ENCODE data around the gene CCSER1. TPM values are rescaled to one million over a fixed set of nuclear protein-coding genes. Genes with fewer than 3 reads are reported as not detected.

Gene CCSER1
- total RNA-seq, 4 donors from 2014 or later, result 4.0 to 6.0 (median 4.8) TPM

DNA sequence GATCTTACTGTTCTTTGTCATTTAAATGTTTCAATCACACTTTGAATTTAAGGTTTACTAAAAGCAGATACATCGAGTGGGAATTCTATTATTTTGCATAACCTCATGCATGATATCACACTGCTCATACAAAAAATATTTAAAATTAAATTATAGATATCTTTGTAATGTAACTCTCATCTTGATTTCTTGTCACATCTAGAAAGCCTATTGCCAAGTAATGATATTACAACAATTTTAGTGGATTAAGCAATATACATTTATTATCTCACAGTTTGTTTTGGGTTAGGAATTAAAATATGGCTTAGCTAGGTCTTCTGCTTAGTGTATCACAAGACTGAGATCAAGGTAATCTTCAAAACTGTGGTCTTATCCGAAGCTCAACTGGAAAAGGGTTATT lies 865.0 kb downstream of the CCSER1 start:
- no peaks in the 10 kb centered on the region for H3K36me3 ChIP-seq
- H3K9me3 ChIP-seq, result no peaks in the 10 kb centered on the region
- TF ChIP-seq POLR2A (IDR thresholded peaks at IDR 0.05), result no peak
- TF ChIP-seq EP300 (IDR thresholded peaks at IDR 0.05), result no peak
- no peak for TF ChIP-seq CTCF (IDR thresholded peaks at IDR 0.05)
- H3K4me3 ChIP-seq, result no peak overlapping the region
- WGBS, 2 donors, result 90 to 93% methylated on average over 2 of the region's 2 CpGs
- no peak overlapping the region for H3K27ac ChIP-seq
- no peaks in the 10 kb centered on the region for H3K27me3 ChIP-seq
- H3K4me1 ChIP-seq, result no peaks in the 10 kb centered on the region
- no peak for DNase-seq (ENCODE audit: low spot score in 2 of 2)

DNA sequence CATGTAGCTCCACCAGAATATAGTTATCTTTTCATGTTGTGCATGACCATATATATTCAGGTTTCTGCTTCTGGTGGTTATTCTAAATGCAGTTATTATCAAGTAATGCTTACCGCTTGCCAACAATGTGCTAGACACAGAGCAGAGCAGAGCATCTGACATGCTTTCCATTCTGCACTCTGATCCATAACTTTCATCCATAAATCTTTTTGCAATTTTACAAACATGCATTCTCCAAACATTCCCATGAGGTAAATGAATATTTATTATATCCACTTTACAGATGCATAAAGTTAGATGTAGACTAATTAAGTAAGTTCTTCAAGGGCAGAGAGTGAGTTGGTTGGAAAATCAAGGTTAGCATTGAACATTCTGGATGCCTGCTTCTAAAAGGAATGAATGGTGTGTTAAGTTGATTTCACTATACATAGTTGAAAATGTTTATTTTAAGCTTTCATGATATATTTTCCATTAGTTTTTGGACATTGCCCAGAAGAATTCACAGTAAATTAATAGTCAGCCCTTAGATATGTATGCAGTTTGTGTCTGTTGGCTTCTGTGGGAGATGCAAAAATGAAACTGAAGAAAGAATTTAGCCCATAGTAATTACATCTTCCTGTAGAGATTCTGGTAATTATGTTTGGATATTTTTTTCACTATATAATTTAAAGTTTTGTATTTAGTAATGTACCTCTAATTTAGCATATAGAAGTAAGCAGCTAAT lies 867.8 kb downstream of the CCSER1 start:
- Histone ChIP-seq H3K27me3 (no peaks in the 10 kb centered on the region), H3K27ac (no peak overlapping the region), H3K36me3 (no peaks in the 10 kb centered on the region), H3K4me3 (no peak overlapping the region), H3K9me3 (no peaks in the 10 kb centered on the region), H3K4me1 (no peaks in the 10 kb centered on the region)
- WGBS, 2 donors, result 79 to 90% methylated on average over 1 of the region's 1 CpG
- no peak for DNase-seq (ENCODE audit: low spot score in 2 of 2)
- TF ChIP-seq EP300 (IDR thresholded peaks at IDR 0.05) (no peak), CTCF (IDR thresholded peaks at IDR 0.05) (no peak), POLR2A (IDR thresholded peaks at IDR 0.05) (no peak)

DNA sequence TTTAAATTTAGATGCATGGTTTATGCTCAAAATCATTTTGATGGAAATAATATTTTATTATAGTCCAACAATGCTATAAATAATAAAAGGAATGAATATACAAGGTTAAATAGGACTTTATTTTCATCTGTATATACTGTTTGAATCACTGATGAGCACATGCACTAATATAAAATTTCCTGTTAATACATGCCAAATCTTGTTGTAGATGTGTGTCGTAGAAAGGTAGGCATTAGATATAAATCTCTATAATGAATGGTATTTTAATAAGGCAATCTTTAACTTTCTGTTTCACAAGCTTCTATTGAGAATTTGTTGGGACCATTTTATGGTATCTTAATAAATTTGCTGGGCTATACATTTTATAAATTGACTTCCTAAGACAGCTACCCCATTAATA lies 868.8 kb downstream of the CCSER1 start:
- H3K27ac ChIP-seq, result no peak overlapping the region
- no peak for DNase-seq (ENCODE audit: low spot score in 2 of 2)
- 88 to 94% methylated on average over 1 of the region's 1 CpG for WGBS, 2 donors
- H3K27me3 ChIP-seq, result no peaks in the 10 kb centered on the region
- no peaks in the 10 kb centered on the region for H3K4me1 ChIP-seq
- no peaks in the 10 kb centered on the region for H3K9me3 ChIP-seq
- no peak overlapping the region for H3K4me3 ChIP-seq
- TF ChIP-seq CTCF (IDR thresholded peaks at IDR 0.05), result no peak
- TF ChIP-seq POLR2A (IDR thresholded peaks at IDR 0.05), result no peak
- no peak for TF ChIP-seq EP300 (IDR thresholded peaks at IDR 0.05)
- no peaks in the 10 kb centered on the region for H3K36me3 ChIP-seq

DNA sequence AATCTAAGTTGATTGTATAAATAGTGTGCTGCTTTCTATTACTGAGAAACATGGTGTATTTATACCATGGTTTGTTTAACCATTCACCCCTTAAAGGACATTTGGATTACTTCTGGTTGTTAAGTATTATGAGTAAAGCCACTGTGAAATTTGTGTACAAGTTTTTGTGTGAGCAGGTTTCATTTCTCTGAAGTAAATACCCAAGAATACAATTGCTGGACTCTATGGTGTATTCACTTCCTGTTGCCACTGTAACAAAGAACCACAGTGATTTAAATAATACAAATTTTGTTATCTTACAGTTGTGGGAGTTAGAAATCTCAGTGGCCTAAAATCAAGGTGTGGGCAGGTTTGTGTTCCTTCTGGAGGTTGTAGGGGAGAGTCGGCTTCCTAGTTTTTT lies 869.6 kb downstream of the CCSER1 start:
- Histone ChIP-seq H3K36me3 (no peaks in the 10 kb centered on the region), H3K4me1 (no peaks in the 10 kb centered on the region), H3K27ac (no peak overlapping the region), H3K27me3 (no peaks in the 10 kb centered on the region), H3K9me3 (peaks cover 0 to 4% (median 0%) of the 10 kb centered on the region in 4 donors), H3K4me3 (no peak overlapping the region)
- 85 to 95% methylated on average over 1 of the region's 1 CpG for WGBS, 2 donors
- TF ChIP-seq CTCF (IDR thresholded peaks at IDR 0.05) (no peak), POLR2A (IDR thresholded peaks at IDR 0.05) (no peak), EP300 (IDR thresholded peaks at IDR 0.05) (no peak)
- no peak for DNase-seq (ENCODE audit: low spot score in 2 of 2)

GRCh38 chr4:91015861-91016260 lies 888.7 kb downstream of the CCSER1 start:
- WGBS, 2 donors, result 77 to 85% methylated on average over 3 of the region's 3 CpGs
- no peaks in the 10 kb centered on the region for H3K9me3 ChIP-seq
- TF ChIP-seq CTCF (IDR thresholded peaks at IDR 0.05), result no peak
- TF ChIP-seq POLR2A (IDR thresholded peaks at IDR 0.05), result no peak
- no peak for TF ChIP-seq EP300 (IDR thresholded peaks at IDR 0.05)

More at GRCh38 chr4:91015861-91016260, 888.7 kb downstream of the CCSER1 start:
- Histone ChIP-seq H3K27me3 (no peaks in the 10 kb centered on the region), H3K36me3 (no peaks in the 10 kb centered on the region), H3K27ac (no peak overlapping the region), H3K4me1 (no peaks in the 10 kb centered on the region), H3K4me3 (no peak overlapping the region)
- no peak for DNase-seq (ENCODE audit: low spot score in 2 of 2)
